HepG2 (cell line): Measurements from ENCODE around the gene SLC41A1. TPM values are rescaled to one million over a fixed set of nuclear protein-coding genes. Genes with fewer than 3 reads are reported as not detected.

Experiments
- ARNT ChIP-seq: fragments of 450-650 bp; IDR thresholded peaks from 2 replicates; pipeline ENCODE4 v1.6.1; 2017
- CERS6 ChIP-seq: sonication (generic); formaldehyde crosslinking; IDR thresholded peaks from 2 replicates; pipeline ENCODE4 v1.5.0; 2020; ENCODE audit warnings: missing genetic modification reagents
- ETV5 ChIP-seq: IDR thresholded peaks from 2 replicates; pipeline ENCODE4 v1.6.1; 2018; ENCODE audit warnings: missing biosample characterization, missing genetic modification reagents, inconsistent platforms, borderline replicate concordance
- GLMP ChIP-seq: sonication (generic); formaldehyde crosslinking; IDR thresholded peaks from 2 replicates; pipeline ENCODE4 v1.9.0; 2021; ENCODE audit warnings: missing genetic modification reagents, mild to moderate bottlenecking, borderline replicate concordance
- HINFP ChIP-seq: sonication (generic); formaldehyde crosslinking; IDR thresholded peaks from 2 replicates; pipeline ENCODE4 v1.4.0; 2020; ENCODE audit warnings: low read depth, mild to moderate bottlenecking, missing genetic modification reagents
- HNRNPK ChIP-seq: fragments of 200-400 bp; formaldehyde crosslinking; IDR thresholded peaks from 2 replicates; pipeline ENCODE4 v1.6.1; 2018; ENCODE audit warnings: low read length, low read depth, moderate library complexity, mild to moderate bottlenecking; ENCODE audit not compliant: poor library complexity, severe bottlenecking
- HOMEZ ChIP-seq: IDR thresholded peaks from 2 replicates; pipeline ENCODE4 v1.6.1; 2016; ENCODE audit warnings: low read depth
- NBN ChIP-seq: fragments of 450-650 bp; conservative IDR thresholded peaks from 2 replicates; pipeline ENCODE4 v1.6.1; 2017
- NCOA2 ChIP-seq: sonication (generic); formaldehyde crosslinking; IDR thresholded peaks from 2 replicates; pipeline ENCODE4 v1.8.0; 2022; ENCODE audit warnings: inconsistent platforms
- PBX3 ChIP-seq: sonication (generic); formaldehyde crosslinking; IDR thresholded peaks from 2 replicates; pipeline ENCODE4 v1.8.1; 2023; ENCODE audit warnings: missing genetic modification reagents, inconsistent platforms, borderline replicate concordance
- PHF20 ChIP-seq: sonication (generic); formaldehyde crosslinking; IDR thresholded peaks from 2 replicates; pipeline ENCODE4 v1.5.0; 2020; ENCODE audit warnings: mild to moderate bottlenecking, missing genetic modification reagents
- PITX1 ChIP-seq: sonication (generic); formaldehyde crosslinking; IDR thresholded peaks from 2 replicates; pipeline ENCODE4 v1.5.1; 2020; ENCODE audit warnings: mild to moderate bottlenecking, missing genetic modification reagents
- PRDM10 ChIP-seq: sonication (generic); formaldehyde crosslinking; IDR thresholded peaks from 2 replicates; pipeline ENCODE4 v1.4.0; 2020; ENCODE audit warnings: low read depth, missing genetic modification reagents
- REL ChIP-seq: sonication (generic); formaldehyde crosslinking; conservative IDR thresholded peaks from 2 replicates; pipeline ENCODE4 v1.8.0; 2022; ENCODE audit warnings: mild to moderate bottlenecking, missing genetic modification reagents, moderate library complexity
- RFXAP ChIP-seq: sonication (generic); formaldehyde crosslinking; IDR thresholded peaks from 2 replicates; pipeline ENCODE4 v1.4.0; 2020; ENCODE audit warnings: missing genetic modification reagents, borderline replicate concordance
- SMC3 ChIP-seq: IDR thresholded peaks from 2 replicates; pipeline ENCODE4 v1.6.1; 2011; ENCODE audit warnings: low read length, improper control_type of control experiment
- TP53 ChIP-seq: sonication (generic); formaldehyde crosslinking; conservative IDR thresholded peaks from 2 replicates; pipeline ENCODE4 v1.4.0; 2020; ENCODE audit warnings: missing genetic modification reagents
- ZNF580 ChIP-seq: IDR thresholded peaks from 2 replicates; pipeline ENCODE4 v1.6.1; 2016; ENCODE audit warnings: low read depth, borderline replicate concordance
- polyA plus RNA-seq, 8 experiments: library from polyadenylated mRNA; depleted of rRNA in 3 of 8; stranded (reverse) in 7 of 8; unstranded in 1 of 8; fragments of >200 nt; fragmentation: Illumina TruSeq in 4 of 8; extraction: Trizol in 4 of 8; gene quantifications; 2 replicates each; pipeline versions ENCODE4 v1.2.1 to v1.2.3, GENCODE V29; 2011 to 2016; ENCODE audit warnings: low read depth in 4 of 8, missing spikeins in 1 of 8, mixed read lengths in 1 of 8; ENCODE audit not compliant: insufficient read depth in 1 of 8
- total RNA-seq, 5 experiments: library from RNA; depleted of rRNA; stranded (reverse); fragments of >200 nt; fragmentation: Illumina TruSeq; extraction: Trizol; gene quantifications; 2 replicates each; pipeline ENCODE4 v1.2.3, GENCODE V29; 2016; ENCODE audit warnings: low read depth in 1 of 5

SLC41A1 gene
- total and polyA plus RNA-seq, 2 of the 13 experiments (the other 11 are each of a cell fraction or from before 2014, with no cell fraction given): 2.2 to 4.6 TPM

GRCh38 chr1:205749234-205750137 is 63.5 kb downstream of the SLC41A1 start (continued):
- no peak for TF ChIP-seq PBX3
- TF ChIP-seq PHF20 (CRISPR knock-in tag): no peak
- no peak for TF ChIP-seq GLMP (CRISPR knock-in tag)
- TF ChIP-seq CERS6 (CRISPR knock-in tag): no peak
- peak; percentile 24; the same call in 1 of the 2 replicates for TF ChIP-seq RFXAP
- peak; percentile 73 for TF ChIP-seq PITX1 (CRISPR knock-in tag)
- peak; percentile 36; the same call in 1 of the 2 replicates for TF ChIP-seq NCOA2 (CRISPR knock-in tag)
- TF ChIP-seq HOMEZ (CRISPR knock-in tag): peak; percentile 69
- no peak for TF ChIP-seq SMC3
- TF ChIP-seq REL (CRISPR knock-in tag): no peak; the same call in 1 of the 2 replicates
- 0 out of 2 replicates have a peak, but pooled peaks have one; percentile 33 for TF ChIP-seq HINFP
- 0 out of 2 replicates have a peak, but pooled peaks have one; percentile 40 for TF ChIP-seq ZNF580 (CRISPR knock-in tag)
- no peak for TF ChIP-seq ARNT
- TF ChIP-seq ETV5 (CRISPR knock-in tag): peak; percentile 40; the same call in 1 of the 2 replicates
- TF ChIP-seq TP53 (CRISPR knock-in tag): no peak
- peak; percentile 71 for TF ChIP-seq HNRNPK
- no peak for TF ChIP-seq NBN
- TF ChIP-seq PRDM10 (CRISPR knock-in tag): no peak
